PC-3 (cell line): ENCODE data around the gene TTC28.

ENCODE experiments used
- CTCF ChIP-seq: fragments of 300-600 bp; sonication (generic); conservative IDR thresholded peaks from 2 replicates; pipeline ENCODE4 v1.5.1; 2017; ENCODE audit warnings: antibody characterized with exemption, low read depth, mild to moderate bottlenecking, low read length
- EZH2phosphoT487 ChIP-seq: fragments of 300-600 bp; sonication (generic); IDR thresholded peaks from 2 replicates; pipeline ENCODE4 v1.6.1; 2018; ENCODE audit warnings: mild to moderate bottlenecking, antibody characterized with exemption, low read length, borderline replicate concordance

GRCh38 chr22:28125799-28126198, 553.8 kb downstream of the TTC28 start:
- TF ChIP-seq CTCF, result no peak
- no peak for TF ChIP-seq EZH2phosphoT487
